ENCODE measurements around the gene HBA2. TPM values are rescaled to one million over a fixed set of nuclear protein-coding genes. Genes with fewer than 3 reads are reported as not detected.
A peak's percentile ranks its signal among the peaks of the same experiment; 100 is the strongest.

Gene HBA2
- total and polyA plus RNA-seq, 9 of the 15 experiments (the other 6 are each of a cell fraction or from before 2014, with no cell fraction given), result 40.4 to 853 (median 286) TPM

GRCh38 chr16:154217-155030, 18.3 kb upstream of the HBA2 start (continued):
- TF ChIP-seq ARID4B (CRISPR knock-in tag; IDR thresholded peaks at IDR 0.05), result no peak
- no peak for TF ChIP-seq TOE1 (IDR thresholded peaks at IDR 0.05; ENCODE audit: borderline replicate concordance)
- TF ChIP-seq TOE1 (CRISPR knock-in tag; IDR thresholded peaks at IDR 0.05; ENCODE audit: borderline replicate concordance, low read depth), result no peak
- no peak for TF ChIP-seq ARID3B (CRISPR knock-in tag; IDR thresholded peaks at IDR 0.05; ENCODE audit: borderline replicate concordance)
- TF ChIP-seq PHF21A (IDR thresholded peaks at IDR 0.05; ENCODE audit: borderline replicate concordance, low read depth), result no peak
- TF ChIP-seq SP2 (IDR thresholded peaks at IDR 0.05; ENCODE audit: extremely low read depth, low read depth, low read length, poor library complexity, severe bottlenecking), result no peak
- TF ChIP-seq PBX2 (CRISPR knock-in tag; IDR thresholded peaks at IDR 0.05; ENCODE audit: low read depth), result no peak
- TF ChIP-seq PBX2 (tag; conservative IDR thresholded peaks at IDR 0.05; ENCODE audit: low read depth), result no peak
- no peak for TF ChIP-seq HEY1 (CRISPR knock-in tag; IDR thresholded peaks at IDR 0.05; ENCODE audit: borderline replicate concordance)
- peak; percentile 32; the same call in 1 of the 2 replicates for TF ChIP-seq ZBTB2 (IDR thresholded peaks at IDR 0.05)
- TF ChIP-seq ZNF143 (CRISPR knock-in tag; IDR thresholded peaks at IDR 0.05), result no peak
- TF ChIP-seq PRPF4 (IDR thresholded peaks at IDR 0.05; ENCODE audit: insufficient read depth, low read depth, low read length, poor library complexity, severe bottlenecking), result no peak
- no peak for TF ChIP-seq POLR2H (tag; IDR thresholded peaks at IDR 0.05; ENCODE audit: low read depth)
- no peak for TF ChIP-seq MBD2 (IDR thresholded peaks at IDR 0.05; ENCODE audit: borderline replicate concordance, low read depth)
